ENCODE data around the gene ANXA10.

DNA sequence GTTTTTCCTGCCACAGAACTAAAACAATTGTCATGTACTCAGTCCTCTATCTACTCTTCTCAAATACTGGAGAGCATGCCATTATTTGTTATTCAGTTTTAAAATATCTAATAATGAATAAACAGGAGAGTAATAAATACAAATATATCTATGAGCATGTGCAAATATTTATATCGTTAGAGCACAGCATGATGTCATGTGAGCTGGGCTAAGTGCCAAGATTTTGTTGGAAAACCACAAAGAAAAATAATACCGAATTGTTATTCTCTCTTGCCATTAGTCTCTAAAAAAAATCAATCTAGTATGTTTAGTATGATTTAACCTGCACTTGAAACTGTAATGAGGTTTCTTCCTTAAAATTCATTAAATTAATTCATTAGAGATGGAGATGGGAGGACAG is 129.0 kb downstream of the ANXA10 start:
- no peak for TF ChIP-seq POU2F2 (IDR thresholded peaks at IDR 0.05; ENCODE audit: low read depth, low read length)
- TF ChIP-seq POLR2AphosphoS5 (IDR thresholded peaks at IDR 0.05; ENCODE audit: low read depth, low read length): no peak
- no peak for TF ChIP-seq POLR2A (IDR thresholded peaks at IDR 0.05; ENCODE audit: low read depth, low read length)
- TF ChIP-seq TAF1 (IDR thresholded peaks at IDR 0.05; ENCODE audit: low read depth, low read length): no peak
